ENCODE data around the gene RND1.

Gene RND1

GRCh38 chr12:48828841-48829575 lies 36.7 kb downstream of the RND1 start:
- in situ Hi-C loops (cut with HindIII; ENCODE audit: low sequenced_read_pairs), result no loop called here

- in situ Hi-C loops (cut with HindIII; ENCODE audit: low sequenced_read_pairs), result no loop called here
These were observed 37.4 kb downstream of the RND1 start for GRCh38 chr12:48828293-48828692.

DNA sequence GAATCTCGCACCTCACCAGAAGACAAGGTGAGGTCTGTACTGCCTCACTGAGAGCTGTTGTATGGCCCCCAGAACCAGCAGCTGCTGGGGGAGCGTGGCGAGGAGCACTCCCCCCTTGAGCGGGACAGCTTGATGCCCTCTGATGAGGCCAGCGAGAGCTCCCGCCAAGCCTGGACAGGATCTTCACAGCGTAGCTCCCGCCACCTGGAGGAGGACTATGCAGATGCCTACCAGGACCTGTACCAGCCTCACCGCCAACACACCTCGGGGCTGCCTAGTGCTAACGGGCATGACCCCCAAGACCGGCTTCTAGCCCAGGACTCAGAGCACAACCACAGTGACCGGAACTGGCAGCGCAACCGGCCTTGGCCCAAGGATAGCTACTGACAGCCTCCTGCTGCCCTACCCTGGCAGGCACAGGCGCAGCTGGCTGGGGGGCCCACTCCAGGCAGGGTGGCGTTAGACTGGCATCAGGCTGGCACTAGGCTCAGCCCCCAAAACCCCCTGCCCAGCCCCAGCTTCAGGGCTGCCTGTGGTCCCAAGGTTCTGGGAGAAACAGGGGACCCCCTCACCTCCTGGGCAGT lies 38.1 kb downstream of the RND1 start:
- in situ Hi-C loops (cut with HindIII; ENCODE audit: low sequenced_read_pairs), result no loop called here

GRCh38 chr12:48827026-48827425 lies 38.6 kb downstream of the RND1 start:
- in situ Hi-C loops (cut with HindIII; ENCODE audit: low sequenced_read_pairs), result no loop called here

DNA sequence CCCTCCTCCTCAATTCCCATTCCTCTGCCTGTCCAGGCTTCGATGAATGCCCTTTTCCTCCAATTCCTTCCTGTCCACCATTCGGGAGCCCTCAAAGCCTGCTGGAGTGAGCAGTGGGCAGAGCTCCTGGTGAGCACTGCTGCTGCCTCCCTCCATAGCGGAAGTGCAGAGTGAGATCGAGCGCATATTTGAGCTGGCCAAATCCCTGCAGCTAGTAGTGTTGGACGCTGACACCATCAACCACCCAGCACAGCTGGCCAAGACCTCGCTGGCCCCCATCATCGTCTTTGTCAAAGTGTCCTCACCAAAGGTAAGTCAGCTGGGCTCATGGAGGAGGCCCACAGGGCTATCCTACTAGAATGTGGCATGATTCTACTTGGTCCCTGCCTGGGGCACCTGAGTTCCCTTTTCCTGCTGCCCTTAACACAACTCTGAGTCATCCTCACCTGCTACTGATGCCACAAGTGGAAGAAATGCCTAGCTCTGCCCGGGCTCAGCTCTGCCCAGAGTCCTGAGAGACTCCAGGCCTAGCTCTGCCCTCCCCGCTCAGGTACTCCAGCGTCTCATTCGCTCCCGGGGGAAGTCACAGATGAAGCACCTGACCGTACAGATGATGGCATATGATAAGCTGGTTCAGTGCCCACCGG lies 39.3 kb downstream of the RND1 start:
- in situ Hi-C loops (cut with HindIII; ENCODE audit: low sequenced_read_pairs), result no loop called here

GRCh38 chr12:48824905-48825304 lies 40.8 kb downstream of the RND1 start:
- in situ Hi-C loops (cut with HindIII; ENCODE audit: low sequenced_read_pairs), result no loop called here

DNA sequence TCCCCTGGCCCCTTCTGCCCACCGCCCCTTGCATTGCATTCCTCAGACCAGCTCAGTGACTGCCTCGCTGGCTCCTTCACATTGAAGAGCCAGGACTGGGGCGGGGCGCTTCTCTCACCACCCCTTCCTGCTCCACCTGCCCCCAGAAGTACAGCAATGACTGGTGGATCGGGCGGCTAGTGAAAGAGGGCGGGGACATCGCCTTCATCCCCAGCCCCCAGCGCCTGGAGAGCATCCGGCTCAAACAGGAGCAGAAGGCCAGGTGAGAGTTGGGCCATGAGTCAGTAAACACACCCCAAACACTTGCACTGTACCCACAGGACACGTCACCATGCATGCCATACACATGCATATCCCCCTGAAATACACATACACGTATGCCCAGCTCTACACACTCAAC lies 41.6 kb downstream of the RND1 start:
- in situ Hi-C loops (cut with HindIII; ENCODE audit: low sequenced_read_pairs), result no loop called here

GRCh38 chr12:48823281-48823680 lies 42.4 kb downstream of the RND1 start:
- in situ Hi-C loops (cut with HindIII; ENCODE audit: low sequenced_read_pairs), result no loop called here

DNA sequence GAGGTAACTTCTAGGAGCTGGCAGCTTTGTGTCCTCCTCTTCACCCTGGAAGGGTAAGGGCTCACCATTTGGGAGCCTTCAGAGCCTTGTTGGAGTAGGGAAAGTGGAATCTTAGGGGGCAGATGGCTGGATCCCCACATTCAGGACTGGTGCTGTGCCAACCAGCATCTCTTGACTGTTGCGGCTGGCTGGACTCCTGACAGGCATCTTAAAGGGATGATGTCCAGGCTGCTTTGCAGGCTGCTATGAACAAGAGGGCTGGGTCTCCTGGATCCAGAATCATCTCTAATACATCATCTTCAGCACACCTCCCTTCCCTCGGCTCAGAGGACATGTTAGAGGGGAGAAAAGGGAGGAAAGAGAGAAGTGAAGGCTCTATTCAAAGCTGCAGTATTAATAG lies 43.0 kb downstream of the RND1 start:
- in situ Hi-C loops (cut with HindIII; ENCODE audit: low sequenced_read_pairs), result no loop called here

DNA sequence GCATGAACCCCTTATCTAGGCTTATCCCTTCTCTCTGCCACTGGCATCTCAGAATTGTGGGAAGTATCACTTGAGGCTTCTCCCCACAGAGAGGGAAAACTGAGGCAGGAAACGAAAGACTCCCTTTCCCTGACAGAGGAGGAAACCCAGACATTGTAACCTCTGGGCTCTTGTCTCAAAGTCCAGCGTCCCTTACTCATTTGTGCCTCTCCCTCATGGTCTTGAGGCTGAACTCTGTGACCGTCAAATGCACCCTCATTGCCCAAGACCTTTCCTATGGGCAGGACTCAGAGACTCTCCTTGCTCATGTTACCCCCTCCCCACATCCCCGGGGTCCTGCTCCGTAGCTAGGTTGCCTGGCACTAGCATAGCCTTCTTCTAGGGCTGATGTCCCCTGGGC lies 43.5 kb downstream of the RND1 start:
- in situ Hi-C loops (cut with HindIII; ENCODE audit: low sequenced_read_pairs), result no loop called here

DNA sequence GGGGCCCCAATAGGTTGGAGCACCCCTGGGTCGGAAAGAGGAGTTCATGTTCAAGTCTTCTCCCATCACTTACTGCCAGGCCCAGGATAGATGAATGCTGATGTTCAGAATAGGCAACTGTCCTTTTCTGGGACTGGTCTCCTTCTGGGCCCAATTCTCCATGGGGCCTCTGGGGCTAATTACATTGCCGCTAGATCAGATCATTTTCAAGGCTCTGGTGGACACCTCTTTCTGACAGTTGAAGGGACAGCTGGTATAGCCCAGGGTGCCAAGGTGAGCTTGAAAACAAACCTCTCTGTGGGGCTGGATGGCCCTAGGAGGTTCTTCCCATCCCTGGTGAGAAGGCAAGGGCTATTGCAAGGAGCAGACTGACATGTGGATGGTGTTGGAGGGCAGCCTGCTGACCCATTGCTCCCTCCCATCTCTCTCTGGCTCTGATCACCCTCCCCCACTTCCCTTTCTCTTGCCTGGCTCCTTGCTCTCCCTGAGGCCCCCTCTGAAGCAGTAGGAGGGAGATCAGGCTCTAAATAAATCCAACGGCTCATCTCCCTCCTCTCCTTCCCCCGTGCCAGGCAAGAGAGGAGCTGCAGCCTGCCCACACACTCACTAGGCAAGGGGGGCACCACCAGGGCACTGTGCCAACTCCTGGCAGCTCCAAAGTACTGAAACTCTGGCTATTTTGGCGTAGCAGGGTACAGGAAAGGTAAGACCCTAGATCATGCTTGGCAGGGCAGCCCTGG lies 45.5 kb downstream of the RND1 start:
- in situ Hi-C loops (cut with HindIII; ENCODE audit: low sequenced_read_pairs), result no loop called here

DNA sequence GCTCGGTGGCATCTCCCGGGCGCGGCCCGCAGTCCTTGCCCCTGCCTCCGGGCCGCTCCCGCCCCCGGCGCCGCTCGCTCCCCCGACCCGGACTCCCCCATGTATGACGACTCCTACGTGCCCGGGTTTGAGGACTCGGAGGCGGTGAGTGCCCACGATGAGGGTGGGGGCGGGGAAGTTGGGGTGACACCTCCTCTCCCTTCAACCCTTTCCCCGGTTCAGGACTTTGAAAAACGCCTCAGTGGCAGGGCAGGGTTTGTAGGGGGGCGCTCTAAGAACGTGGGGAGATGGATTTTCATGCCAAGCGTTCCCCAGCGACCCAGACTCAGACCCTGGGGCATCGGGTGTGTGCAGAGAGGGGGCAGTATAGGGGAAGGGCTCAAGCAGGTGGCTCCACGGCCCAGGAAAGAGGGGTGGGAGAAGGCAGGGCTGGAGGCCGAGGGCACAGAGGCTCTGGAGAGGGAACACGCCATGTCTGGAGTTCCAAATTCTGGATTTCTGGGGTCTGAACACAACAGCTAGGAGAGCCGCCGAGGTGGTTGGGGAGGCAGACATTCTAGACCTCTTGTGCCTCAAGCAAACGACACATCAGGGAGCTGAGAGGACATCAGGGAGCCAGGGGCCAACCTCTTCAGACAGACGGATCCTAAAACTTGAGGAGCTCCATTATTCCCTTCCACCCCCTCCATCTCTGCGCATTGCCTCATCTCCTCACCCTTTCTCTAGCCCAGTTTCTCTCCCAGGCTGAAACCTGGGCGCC lies 46.7 kb downstream of the RND1 start:
- in situ Hi-C loops (cut with HindIII; ENCODE audit: low sequenced_read_pairs), result no loop called here

DNA sequence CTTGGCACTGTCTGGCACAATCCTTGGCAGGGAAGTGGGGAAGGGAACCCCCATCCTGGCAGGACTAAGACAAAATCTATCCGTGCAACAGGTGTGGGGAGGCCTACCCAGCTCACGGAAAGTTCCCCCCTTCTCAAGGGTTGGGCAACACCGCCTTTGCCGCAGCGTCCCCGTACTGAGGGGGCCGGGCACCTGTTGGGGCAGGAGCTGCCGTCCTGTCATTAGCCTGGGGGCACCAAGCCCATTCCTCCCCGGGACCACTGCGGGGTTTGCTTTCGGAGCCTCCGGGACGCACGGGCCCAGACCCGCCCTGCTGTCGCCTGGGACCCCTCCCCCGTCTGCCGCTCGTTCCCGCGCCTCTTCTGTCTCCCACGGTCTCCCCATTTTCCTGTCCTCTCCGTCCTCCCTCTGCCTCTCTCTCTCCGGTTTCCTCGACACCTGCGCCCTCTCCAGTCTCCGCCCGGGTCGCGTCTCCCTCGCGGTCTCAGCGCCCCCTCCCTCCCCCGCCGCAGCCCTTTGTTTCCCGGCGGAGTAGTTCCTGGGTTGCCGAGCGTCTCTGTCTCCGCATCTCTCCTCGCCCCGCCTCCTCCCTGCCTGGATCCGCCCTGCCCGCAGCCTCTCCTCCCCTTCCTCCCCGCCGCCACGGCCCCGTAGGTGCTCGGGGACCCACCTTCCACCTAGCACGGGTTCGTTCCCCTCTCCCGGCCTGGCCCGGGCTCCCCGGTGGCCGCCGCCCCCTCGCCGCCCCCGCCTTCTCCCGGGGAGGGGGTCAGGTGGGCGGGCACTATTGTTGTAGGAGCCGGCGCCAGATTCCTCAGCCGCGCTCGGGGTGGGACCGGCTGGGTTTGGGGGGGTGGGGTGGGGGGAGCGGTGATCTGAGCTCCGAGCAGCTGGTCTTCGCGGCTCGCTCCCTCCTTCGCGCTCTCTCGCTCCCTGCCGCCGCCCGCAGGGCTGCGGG lies 47.5 kb downstream of the RND1 start, which contains the start of gene CACNB3:
Gene CACNB3, plus strand, starts transcription at position 624 of the 958 bp plus-strand sequence. CDS start 434 bp downstream, outside the sequence.
- in situ Hi-C loops (cut with HindIII; ENCODE audit: low sequenced_read_pairs), result no loop called here

DNA sequence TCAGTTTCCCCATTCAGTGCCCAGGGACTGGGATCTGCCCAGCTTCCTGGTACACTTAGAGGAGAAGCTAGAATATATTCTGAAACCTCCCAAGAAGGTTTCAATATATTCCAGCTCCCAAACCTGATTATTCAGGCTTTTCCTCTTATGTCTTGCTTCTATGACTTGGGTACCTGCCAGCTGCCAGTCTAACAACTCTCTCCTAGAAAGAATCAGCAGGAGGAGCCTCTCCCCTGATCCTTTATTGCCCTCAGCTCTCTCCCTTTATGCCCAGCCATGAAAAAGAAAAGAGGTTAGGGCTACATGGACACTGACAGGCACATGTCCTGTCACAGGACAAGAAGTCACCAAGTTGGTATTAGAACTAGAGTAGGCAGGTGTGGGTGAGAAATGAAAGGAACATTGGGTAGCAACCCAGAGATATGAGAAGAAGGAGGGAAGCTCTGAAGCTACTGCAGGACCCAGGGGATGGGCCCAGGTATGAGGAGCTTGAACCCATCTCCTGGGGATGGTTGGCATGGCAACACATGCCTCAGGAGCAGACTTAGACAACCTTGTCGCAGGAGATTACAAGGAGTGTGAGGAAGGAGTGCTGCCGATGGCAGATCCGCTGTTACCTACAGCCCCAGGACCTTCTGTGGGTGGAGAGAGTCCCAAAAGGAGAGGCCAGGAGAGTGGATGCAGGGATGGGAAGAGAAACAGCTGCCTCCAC lies 49.4 kb downstream of the RND1 start:
- in situ Hi-C loops (cut with HindIII; ENCODE audit: low sequenced_read_pairs), result no loop called here

- in situ Hi-C loops (cut with HindIII; ENCODE audit: low sequenced_read_pairs), result no loop called here
These were observed 50.3 kb downstream of the RND1 start for GRCh38 chr12:48815126-48816110.

GRCh38 chr12:48814262-48815125 lies 51.2 kb downstream of the RND1 start:
- in situ Hi-C loops (cut with HindIII; ENCODE audit: low sequenced_read_pairs), result no loop called here

Measured in DLD1 (cell line).